ENCODE results near the gene ZMAT5.

The ZMAT5 gene, protein sequence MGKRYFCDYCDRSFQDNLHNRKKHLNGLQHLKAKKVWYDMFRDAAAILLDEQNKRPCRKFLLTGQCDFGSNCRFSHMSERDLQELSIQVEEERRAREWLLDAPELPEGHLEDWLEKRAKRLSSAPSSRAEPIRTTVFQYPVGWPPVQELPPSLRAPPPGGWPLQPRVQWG

GRCh38 chr22:29766632-29767170 is at the start of gene ZMAT5:
ZMAT5 (minus strand) TSS chr22:29767007; CDS start chr22:29748544, 18,463 bp downstream.
- DNase-seq (ENCODE audit: low spot score), result peak; percentile 97

DNA sequence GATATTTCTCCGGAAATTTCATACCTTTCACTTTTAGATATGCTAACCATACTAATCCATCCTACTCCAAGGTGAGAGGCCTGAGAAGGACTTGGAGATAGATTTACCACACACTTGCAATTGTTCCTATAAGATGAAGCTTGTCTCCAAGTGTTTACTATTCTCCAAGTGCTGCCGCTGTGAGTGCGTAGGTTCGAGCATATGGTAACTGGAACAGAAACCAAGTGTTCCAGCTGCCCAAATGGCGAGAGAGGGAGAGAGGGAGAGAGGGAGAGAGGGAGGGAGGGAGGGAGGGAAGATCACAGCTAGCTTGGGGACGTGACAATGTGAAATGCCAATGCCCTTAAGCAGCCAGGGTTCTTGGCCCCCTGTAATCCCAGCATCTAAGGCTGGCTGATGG is 49.7 kb upstream of the ZMAT5 start:
- DNase-seq (ENCODE audit: low spot score), result no peak

- no peak for DNase-seq (ENCODE audit: low spot score)
Observed at GRCh38 chr22:29816128-29816527, 49.3 kb upstream of the ZMAT5 start.

GRCh38 chr22:29815580-29815979 is 48.8 kb upstream of the ZMAT5 start:
- no peak for DNase-seq (ENCODE audit: low spot score)

GRCh38 chr22:29814003-29814402 is 47.2 kb upstream of the ZMAT5 start:
- no peak for DNase-seq (ENCODE audit: low spot score)

- DNase-seq (ENCODE audit: low spot score), result no peak
Observed at GRCh38 chr22:29813563-29813962, 46.8 kb upstream of the ZMAT5 start.

DNA sequence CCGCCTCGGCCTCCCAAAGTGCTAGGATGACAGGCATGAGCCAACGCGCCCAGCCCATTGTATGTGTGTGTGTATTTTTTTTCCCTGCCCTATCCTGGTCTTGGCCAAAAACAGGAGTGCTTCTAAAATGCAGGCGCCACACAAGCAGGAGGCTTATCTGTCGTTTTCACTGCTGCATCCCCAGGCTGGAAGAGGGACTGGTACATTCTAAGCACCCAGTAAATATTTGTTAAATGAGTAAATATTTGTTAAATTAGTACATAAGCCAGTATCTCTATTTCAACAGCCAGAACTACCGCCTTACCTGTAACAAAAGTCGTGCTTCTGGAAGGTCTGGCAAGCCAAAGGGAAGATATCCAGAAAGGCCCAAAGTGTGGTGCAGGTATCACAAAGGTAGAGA is 46.3 kb upstream of the ZMAT5 start:
- no peak for DNase-seq (ENCODE audit: low spot score)

- no peak for DNase-seq (ENCODE audit: low spot score)
Observed at GRCh38 chr22:29811377-29811776, 44.6 kb upstream of the ZMAT5 start.

DNA sequence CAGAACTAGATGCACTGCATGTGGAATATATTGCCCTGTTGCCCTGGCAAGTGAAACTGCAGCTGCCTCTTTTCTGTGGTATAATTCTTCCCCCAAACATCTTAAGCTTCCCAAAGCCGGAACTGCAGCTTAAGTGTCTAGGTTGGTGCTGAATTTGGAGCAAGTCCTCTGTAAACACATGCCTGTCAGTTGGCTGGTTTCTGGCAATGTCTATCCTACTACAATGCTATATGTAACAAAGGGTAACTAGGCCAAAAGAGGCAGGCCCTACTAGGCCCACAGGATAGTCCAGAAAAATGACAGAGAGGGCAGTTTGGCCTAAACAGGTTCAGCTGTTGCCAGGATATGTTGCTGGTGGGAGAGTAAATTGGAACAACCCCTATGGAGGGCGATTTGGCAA is 43.4 kb upstream of the ZMAT5 start:
- DNase-seq (ENCODE audit: low spot score), result no peak

GRCh38 chr22:29806196-29806595 is 39.4 kb upstream of the ZMAT5 start:
- DNase-seq (ENCODE audit: low spot score), result no peak

DNA sequence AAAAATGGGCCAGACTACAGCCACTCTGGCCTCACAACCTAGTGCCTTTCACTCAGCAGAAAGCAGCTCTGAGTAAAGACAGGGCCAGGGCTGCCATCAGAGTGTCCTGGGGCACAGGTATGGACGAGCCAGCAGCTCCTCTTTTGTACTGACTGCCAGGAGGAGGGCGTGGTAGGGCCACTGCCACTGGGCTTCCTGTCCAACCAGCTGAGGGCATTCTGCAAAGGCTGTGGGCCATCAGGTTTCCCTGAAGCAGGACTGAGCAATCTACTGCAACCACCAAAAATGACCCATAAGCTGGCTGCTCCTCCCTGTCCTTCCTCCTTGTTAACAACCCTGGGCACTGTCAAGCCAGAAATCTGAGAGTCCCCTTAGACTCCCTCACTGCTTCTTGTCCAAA is 38.2 kb upstream of the ZMAT5 start:
- DNase-seq (ENCODE audit: low spot score), result no peak

- no peak for DNase-seq (ENCODE audit: low spot score)
Observed at GRCh38 chr22:29803190-29803589, 36.4 kb upstream of the ZMAT5 start.

- no peak for DNase-seq (ENCODE audit: low spot score)
Observed at GRCh38 chr22:29801796-29802195, 35.0 kb upstream of the ZMAT5 start.

- DNase-seq (ENCODE audit: low spot score), result no peak
Observed at GRCh38 chr22:29801153-29801552, 34.3 kb upstream of the ZMAT5 start.

DNA sequence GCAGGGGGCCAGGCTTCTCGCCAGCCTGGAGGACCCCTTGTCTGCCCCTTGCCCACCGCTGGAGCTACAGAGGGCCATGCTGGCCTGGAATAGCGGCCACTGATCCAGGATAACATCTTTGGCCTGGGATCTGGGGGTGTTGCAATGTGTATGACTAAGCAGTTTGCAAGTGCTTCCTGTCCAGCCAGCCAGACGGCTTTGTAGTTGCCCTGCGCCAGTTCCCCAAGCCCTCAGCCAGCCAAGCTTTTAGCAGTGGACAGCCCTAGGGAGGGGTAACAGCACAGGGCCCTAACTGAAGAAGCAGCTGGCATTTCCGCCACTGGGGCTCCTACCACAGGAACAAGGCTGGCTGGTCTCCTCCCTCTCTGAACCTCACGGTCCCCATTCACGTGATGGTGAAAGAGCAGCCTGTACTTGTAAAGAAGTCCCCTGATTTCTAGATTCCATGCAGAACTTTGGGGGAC is 32.4 kb upstream of the ZMAT5 start:
- DNase-seq (ENCODE audit: low spot score), result no peak

GRCh38 chr22:29798801-29799200 is 32.0 kb upstream of the ZMAT5 start:
- no peak for DNase-seq (ENCODE audit: low spot score)

DNA sequence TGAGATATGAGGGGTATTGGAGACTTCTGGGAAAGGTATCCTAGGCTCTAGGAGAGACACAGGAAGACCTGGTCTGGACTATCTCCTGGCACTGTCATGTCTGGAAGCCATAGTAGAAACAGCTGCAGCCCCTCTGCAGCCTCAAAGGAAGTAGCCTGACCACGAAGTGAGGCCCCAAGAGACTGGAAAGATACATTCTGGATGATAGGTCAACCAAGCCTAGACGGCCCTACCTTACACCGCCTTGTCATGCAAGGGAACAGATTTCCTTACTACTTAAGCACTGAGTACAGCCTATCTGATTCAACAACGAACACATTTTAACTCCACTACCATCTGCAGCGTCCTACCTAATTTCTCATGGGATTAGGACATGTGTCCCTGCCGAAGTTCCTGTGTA is 31.5 kb upstream of the ZMAT5 start:
- no peak for DNase-seq (ENCODE audit: low spot score)

DNA sequence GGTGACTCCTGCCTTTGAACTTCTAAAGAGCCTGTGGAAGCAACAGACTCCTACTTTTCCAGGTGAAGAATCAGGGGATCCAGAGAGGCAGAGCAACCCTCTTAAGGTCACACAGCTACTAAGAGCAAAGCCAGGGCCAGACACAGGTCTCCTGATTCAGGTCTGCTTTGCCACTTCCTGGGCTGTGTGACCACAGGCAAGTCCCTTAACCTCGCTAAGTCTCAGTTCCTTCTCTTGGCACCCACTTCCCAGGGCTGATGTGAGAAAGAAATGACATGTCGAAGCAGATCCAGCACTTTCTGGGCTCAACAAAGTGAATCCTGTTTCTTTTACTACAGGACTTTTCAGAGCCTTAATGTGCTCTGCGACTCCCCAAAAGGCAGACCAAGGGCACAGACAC is 30.5 kb upstream of the ZMAT5 start:
- no peak for DNase-seq (ENCODE audit: low spot score)

DNA sequence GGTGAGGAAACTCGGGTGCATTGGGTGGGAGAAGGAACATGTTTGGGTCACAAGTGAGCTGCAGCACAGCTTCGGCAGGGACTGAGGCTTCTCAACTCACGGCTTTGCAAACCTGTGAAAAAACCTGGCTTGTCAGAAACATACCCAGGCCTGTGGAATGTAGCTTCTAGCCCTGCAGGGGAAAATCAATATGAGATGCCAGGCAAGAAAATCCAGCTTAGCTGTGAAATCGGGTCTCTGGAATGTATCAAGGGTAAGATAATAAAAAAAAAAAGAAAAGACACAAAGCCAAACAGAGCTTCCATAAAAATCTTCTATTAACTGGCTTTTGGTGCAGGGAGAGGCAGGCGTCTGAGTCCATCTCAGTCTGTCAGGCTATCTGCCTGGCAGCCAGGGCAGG is 28.9 kb upstream of the ZMAT5 start:
- no peak for DNase-seq (ENCODE audit: low spot score)

DNA sequence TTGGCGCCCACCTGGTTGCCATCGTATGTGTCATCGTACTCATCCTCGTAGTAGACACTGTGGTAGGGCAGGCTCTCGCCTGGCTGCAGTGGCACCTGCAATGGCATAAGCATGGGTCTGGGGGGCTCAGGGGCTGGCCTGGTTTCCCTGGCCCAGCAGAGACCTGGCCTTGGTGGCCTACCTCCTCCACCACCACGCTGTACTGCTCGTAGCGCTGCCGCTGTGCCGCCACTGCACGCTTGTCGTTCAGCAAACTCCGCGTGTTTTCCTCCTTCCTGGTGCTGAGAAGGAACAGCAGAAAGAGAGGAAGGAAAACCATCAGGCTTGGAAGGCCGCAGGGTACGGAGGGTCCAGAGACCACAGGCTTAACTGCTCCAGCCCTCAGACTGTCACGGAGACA is 26.6 kb upstream of the ZMAT5 start:
- no peak for DNase-seq (ENCODE audit: low spot score)

- DNase-seq (ENCODE audit: low spot score), result no peak
Observed at GRCh38 chr22:29790061-29790460, 23.3 kb upstream of the ZMAT5 start.

GRCh38 chr22:29788339-29789279 is 21.8 kb upstream of the ZMAT5 start:
- no peak for DNase-seq (ENCODE audit: low spot score)

DNA sequence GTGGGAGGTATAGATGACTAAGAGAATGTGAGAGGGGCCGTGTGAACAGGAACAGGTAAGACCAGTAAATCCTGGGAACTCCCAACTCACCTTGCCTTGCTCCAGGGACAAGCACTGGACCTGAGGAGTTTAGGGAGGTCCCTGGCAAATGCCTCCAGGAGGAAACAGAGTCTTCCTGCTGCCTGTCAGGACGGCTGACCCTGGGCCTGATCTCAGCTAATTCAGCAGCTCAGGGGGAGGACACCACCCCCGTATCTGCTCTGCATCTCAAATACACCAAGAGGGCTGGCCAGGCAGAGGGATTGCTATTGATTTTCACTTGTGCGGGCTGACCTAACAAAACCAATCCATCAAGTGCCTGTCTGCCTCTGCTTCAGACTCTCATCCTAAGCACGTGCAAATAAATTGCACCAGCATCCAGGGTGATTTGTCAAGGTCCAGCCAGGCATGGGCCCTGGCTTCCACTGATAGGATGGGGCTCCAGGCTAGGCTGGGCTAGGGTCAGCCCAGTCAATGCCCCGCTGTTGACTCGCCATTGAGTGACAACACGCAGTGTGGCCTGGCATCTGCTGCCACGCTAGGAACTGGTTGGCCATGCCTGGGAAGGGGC is 20.7 kb upstream of the ZMAT5 start:
- no peak for DNase-seq (ENCODE audit: low spot score)
